ENCODE results near the gene SSTR3. TPM values are rescaled to one million over a fixed set of nuclear protein-coding genes. Genes with fewer than 3 reads are reported as not detected.

The SSTR3 gene
- total and polyA plus RNA-seq, 7 donors: 0.36 to 1.7 TPM; not detected in 5

GRCh38 chr22:37185646-37186227 is 26.5 kb downstream of the SSTR3 start:
- DNase-seq: peak; percentile 55
- peaks cover 0 to 42% (median 29%) of the 10 kb centered on the region in 4 donors for H3K4me1 ChIP-seq

GRCh38 chr22:37184816-37185541 is 27.3 kb downstream of the SSTR3 start:
- DNase-seq: no peak
- Histone ChIP-seq H3K36me3 (peaks cover 0 to 5% (median 0%) of the 10 kb centered on the region in 4 donors), H3K27me3 (no peaks in the 10 kb centered on the region), H3K9me3 (no peaks in the 10 kb centered on the region), H3K4me3 (no peak overlapping the region), H3K27ac (no peak overlapping the region), H3K4me1 (peaks cover 0 to 37% (median 29%) of the 10 kb centered on the region in 4 donors)
- no peak for TF ChIP-seq POLR2AphosphoS5 (IDR thresholded peaks at IDR 0.05)
- no peak for TF ChIP-seq POLR2A (IDR thresholded peaks at IDR 0.05)
- no peak for TF ChIP-seq CTCF (IDR thresholded peaks at IDR 0.05)
- no peak for TF ChIP-seq EP300 (IDR thresholded peaks at IDR 0.05)
- intact Hi-C loops (cut with DNase I): no loop called here
- WGBS, 2 donors: 92 to 93% methylated on average over 18 of the region's 18 CpGs

More at GRCh38 chr22:37185646-37186227, 26.5 kb downstream of the SSTR3 start:
- no peaks in the 10 kb centered on the region for H3K27me3 ChIP-seq
- H3K36me3 ChIP-seq: peaks cover 0 to 5% (median 0%) of the 10 kb centered on the region in 4 donors
- H3K27ac ChIP-seq: no peak overlapping the region
- H3K9me3 ChIP-seq: no peaks in the 10 kb centered on the region
- intact Hi-C loops (cut with DNase I): no loop called here
- TF ChIP-seq EP300 (IDR thresholded peaks at IDR 0.05) (no peak), POLR2A (IDR thresholded peaks at IDR 0.05) (no peak), POLR2AphosphoS5 (IDR thresholded peaks at IDR 0.05) (no peak), CTCF (IDR thresholded peaks at IDR 0.05) (no peak)
- WGBS, 2 donors: 81 to 82% methylated on average over 13 of the region's 13 CpGs
- H3K4me3 ChIP-seq: no peak overlapping the region

- Histone ChIP-seq H3K36me3 (peaks cover 0 to 5% (median 0%) of the 10 kb centered on the region in 4 donors), H3K27me3 (no peaks in the 10 kb centered on the region), H3K9me3 (no peaks in the 10 kb centered on the region), H3K27ac (no peak overlapping the region), H3K4me1 (peaks cover 0 to 32% (median 27%) of the 10 kb centered on the region in 4 donors), H3K4me3 (no peak overlapping the region)
- WGBS, 2 donors: 94% methylated on average over 12 of the region's 12 CpGs
- no peak for DNase-seq
- TF ChIP-seq CTCF (IDR thresholded peaks at IDR 0.05): no peak
- intact Hi-C loops (cut with DNase I): no loop called here
Measured at GRCh38 chr22:37184380-37184755, 27.9 kb downstream of the SSTR3 start.

- DNase-seq: peak; percentile 57
- 78 to 83% methylated on average over 17 of the region's 17 CpGs for whole genome bisulfite sequencing, 2 donors
- TF ChIP-seq POLR2A (IDR thresholded peaks at IDR 0.05) (no peak), EP300 (IDR thresholded peaks at IDR 0.05) (no peak), CTCF (IDR thresholded peaks at IDR 0.05) (no peak), POLR2AphosphoS5 (IDR thresholded peaks at IDR 0.05) (no peak)
Measured at GRCh38 chr22:37183432-37184379, 28.6 kb downstream of the SSTR3 start.

More at GRCh38 chr22:37183432-37184379, 28.6 kb downstream of the SSTR3 start:
- no peaks in the 10 kb centered on the region for H3K9me3 ChIP-seq
- no peak overlapping the region for H3K27ac ChIP-seq
- no peak overlapping the region for H3K4me3 ChIP-seq
- peaks cover 0 to 28% (median 24%) of the 10 kb centered on the region in 4 donors for H3K4me1 ChIP-seq
- intact Hi-C loops (cut with DNase I): no loop called here
- peaks cover 0 to 5% (median 0%) of the 10 kb centered on the region in 4 donors for H3K36me3 ChIP-seq
- H3K27me3 ChIP-seq: no peaks in the 10 kb centered on the region

All from sigmoid colon (tissue), 7 donors.